Measurements from ENCODE around the gene SCNN1A.

SCNN1A gene

GRCh38 chr12:6394398-6394797 is 19.0 kb upstream of the SCNN1A start:
- TF ChIP-seq CTCF (IDR thresholded peaks at IDR 0.05; ENCODE audit: insufficient read depth, low read depth, low read length, missing control alignments): no peak
- no peak overlapping the region for H3K4me3 ChIP-seq (ENCODE audit: low read length)
- DNase-seq (ENCODE audit: low read depth): no peak

- no peak for DNase-seq (ENCODE audit: low read depth)
- no peak for TF ChIP-seq CTCF (IDR thresholded peaks at IDR 0.05; ENCODE audit: insufficient read depth, low read depth, low read length, missing control alignments)
- no peak overlapping the region for H3K4me3 ChIP-seq (ENCODE audit: low read length)
These were observed 17.7 kb upstream of the SCNN1A start for GRCh38 chr12:6393109-6393508.

- no peak overlapping the region for H3K4me3 ChIP-seq (ENCODE audit: low read length)
- DNase-seq (ENCODE audit: low read depth): no peak
- TF ChIP-seq CTCF (IDR thresholded peaks at IDR 0.05; ENCODE audit: insufficient read depth, low read depth, low read length, missing control alignments): no peak
These were observed 17.1 kb upstream of the SCNN1A start for GRCh38 chr12:6392504-6392903.

GRCh38 chr12:6391013-6391412 is 15.7 kb upstream of the SCNN1A start:
- DNase-seq (ENCODE audit: low read depth): no peak
- no peak for TF ChIP-seq CTCF (IDR thresholded peaks at IDR 0.05; ENCODE audit: insufficient read depth, low read depth, low read length, missing control alignments)
- H3K4me3 ChIP-seq (ENCODE audit: low read length): no peak overlapping the region

GRCh38 chr12:6390084-6390799 is 14.9 kb upstream of the SCNN1A start:
- no peak for DNase-seq (ENCODE audit: low read depth)
- no peak for TF ChIP-seq CTCF (IDR thresholded peaks at IDR 0.05; ENCODE audit: insufficient read depth, low read depth, low read length, missing control alignments)

GRCh38 chr12:6387541-6387940 is 12.2 kb upstream of the SCNN1A start:
- no peak overlapping the region for H3K4me3 ChIP-seq (ENCODE audit: low read length)
- no peak for DNase-seq (ENCODE audit: low read depth)
- TF ChIP-seq CTCF (IDR thresholded peaks at IDR 0.05; ENCODE audit: insufficient read depth, low read depth, low read length, missing control alignments): no peak

More at GRCh38 chr12:6390084-6390799, 14.9 kb upstream of the SCNN1A start:
- no peak overlapping the region for H3K4me3 ChIP-seq (ENCODE audit: low read length)

- TF ChIP-seq CTCF (IDR thresholded peaks at IDR 0.05; ENCODE audit: insufficient read depth, low read depth, low read length, missing control alignments): no peak
- H3K4me3 ChIP-seq (ENCODE audit: low read length): no peak overlapping the region
- no peak for DNase-seq (ENCODE audit: low read depth)
These were observed 11.1 kb upstream of the SCNN1A start for GRCh38 chr12:6386491-6386890.

Measured in epithelial cell of esophagus (primary cell).